LoVo (cell line): ENCODE data around the gene EEF1AKMT1.
A peak's percentile ranks its signal among the peaks of the same experiment; 100 is the strongest.

Experiments used
- DNase-seq: peaks from one replicate; pipeline ENCODE4 v3.0.0-alpha.2; 2016; ENCODE audit warnings: low spot score

The EEF1AKMT1 gene

DNA sequence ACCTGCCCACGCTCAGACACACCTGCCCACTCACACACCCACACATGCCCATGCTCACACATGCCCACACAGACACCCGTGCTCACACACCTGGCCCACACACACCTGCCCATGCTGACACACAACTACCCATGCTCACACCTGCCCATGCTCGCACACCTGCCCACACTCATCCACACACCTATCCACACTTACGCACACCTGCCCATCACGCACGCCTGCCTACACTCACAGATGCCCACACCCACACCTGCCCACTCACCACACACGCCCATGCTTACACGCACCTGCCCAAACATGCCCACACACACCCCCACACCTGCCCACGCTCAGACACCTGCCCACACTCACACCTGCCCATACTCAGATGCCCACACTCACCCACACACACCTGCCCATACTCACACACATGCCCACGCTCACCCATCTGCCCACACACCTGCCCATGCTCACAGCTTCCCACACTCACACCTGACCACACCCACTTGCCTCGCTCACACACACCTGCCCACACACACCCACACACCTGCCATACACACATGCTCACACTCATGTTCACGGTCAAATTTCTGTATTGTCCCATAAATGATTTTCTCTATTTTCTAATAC lies 54.7 kb downstream of the EEF1AKMT1 start:
- no peak for DNase-seq

DNA sequence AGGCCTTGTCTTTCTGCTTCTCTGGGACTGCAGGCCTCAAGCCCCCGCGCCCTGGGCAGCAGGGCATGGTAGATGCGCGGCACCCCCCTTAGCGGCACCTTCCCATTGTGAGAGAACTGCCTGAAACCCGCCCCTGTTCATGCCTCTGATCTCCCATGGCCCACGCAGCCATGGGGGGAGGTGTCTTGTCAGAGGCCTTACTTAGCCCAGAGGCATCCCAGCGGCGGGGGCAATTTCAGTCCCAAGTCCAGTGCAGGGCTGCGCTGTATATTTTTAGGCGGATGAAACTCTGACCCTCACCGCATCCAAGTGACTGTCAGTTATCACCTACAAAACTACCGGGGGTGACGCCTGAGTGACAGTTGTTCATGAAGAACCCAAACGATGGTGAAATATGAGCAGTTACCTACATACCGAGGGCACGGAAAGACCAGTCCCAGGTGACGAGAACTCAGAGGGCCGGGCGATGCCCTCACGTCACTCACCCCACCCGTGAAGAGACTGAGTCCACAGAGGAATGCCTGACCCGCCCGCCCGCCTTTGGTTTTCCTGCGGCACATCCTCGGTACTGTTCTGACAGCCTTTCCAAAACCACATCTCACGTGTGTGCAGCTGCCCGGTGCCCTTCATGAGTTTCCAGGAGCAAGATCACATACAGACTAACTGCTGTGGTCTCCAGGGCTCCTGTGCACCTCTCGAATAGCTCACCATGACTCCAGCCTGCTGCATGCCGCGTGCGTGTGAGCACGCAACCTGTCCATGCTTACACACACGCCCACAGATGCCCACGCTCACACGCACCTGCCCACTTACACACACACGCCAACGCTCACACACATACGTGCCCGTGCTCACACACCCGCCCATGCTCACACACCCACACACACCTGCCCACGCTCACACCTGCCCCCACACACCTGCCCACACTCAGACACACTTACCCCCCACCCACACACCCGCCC lies 55.9 kb downstream of the EEF1AKMT1 start:
- no peak for DNase-seq

DNA sequence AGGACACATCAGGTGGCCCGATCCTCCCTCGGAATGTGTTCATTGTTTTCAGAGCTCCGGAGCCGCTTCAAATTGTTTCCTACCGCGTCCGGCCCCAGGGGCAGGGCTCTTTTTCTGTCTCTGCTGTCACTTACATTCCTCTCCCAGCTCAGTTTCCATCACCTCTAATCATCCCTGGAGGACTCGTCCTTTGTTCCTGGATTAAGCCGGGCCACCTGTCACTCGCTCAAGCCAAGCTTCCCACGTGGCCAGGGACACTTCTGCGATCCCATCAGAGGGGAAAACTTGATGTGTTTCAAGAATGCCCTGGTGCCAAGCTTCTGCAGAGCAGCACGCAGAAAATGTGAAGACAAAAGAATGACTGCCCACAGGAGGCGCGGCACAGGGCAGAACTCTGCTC lies 56.8 kb downstream of the EEF1AKMT1 start:
- DNase-seq = no peak

DNA sequence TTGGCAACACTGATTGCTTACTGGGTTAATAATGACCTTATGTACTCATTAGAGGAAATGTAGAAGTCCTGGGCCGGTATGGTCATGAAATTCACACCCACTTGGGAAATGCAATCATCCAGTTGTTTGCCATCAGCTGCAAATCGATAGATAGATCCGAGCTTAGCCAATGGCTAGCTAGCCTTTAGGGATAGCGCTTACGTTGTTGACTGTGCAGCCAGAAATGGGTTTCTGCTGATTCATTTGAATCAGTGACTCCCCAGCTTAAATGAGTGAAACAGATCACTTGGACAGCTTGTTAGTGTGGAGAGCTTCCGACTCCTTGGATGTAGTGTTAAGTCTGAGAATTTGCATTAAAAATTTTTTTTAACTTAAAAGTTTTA lies 58.4 kb downstream of the EEF1AKMT1 start:
- DNase-seq = no peak

DNA sequence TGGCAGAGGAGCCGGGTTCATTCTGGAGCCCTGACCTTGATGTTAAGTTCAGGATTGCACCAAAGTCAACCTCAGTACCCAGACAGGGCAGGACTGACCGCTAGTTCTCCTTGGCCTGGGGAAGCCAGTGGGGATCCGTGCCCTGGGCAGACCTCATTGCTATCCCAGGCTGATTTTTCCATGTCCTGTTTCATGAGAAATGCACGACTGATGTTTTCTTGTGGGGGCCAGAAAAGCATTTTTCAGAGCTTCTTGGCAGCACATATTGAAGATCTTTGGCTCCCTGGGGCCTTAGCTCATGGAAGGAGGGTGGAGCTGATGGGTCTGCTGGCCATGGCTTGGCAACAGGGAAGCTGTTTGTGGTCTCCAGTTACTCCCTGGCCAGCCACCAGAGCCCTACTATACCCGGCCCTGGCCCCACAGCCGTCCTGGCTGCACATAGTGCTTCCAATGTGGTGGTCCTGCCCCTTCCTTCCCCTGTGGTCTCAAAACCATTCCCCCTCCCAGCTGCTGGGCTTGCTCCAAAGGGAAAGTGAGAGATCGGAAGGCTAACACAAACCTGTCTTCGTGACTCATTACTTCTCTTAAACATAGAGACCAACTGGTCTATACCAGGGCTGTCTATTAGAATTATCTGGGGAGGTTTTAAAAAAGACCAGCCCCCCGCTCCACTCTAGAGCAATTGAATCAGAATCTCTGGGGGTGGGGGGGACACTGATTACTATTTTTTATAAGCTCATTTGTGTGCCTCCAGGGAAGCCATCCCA lies 59.0 kb downstream of the EEF1AKMT1 start:
- no peak for DNase-seq

DNA sequence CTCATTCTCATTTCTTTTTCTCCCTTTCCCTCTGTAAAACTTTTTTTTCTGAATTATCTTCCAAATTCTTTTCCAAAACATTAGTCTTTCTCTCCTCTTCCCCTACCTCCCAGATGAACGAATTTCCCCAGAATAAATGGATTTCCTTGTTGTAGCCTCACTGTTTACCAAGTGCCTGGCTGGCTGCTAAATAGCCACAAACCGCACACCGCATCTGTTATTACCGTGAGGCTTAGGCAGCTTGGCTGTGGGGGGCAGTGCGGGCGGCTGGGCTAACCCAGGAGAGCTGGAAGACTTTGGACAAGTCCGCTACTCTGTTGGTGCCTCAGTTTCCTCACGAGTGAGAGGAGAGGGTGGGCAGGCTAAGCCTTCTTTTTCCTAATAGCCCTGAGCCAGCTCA lies 59.6 kb downstream of the EEF1AKMT1 start:
- DNase-seq = no peak

DNA sequence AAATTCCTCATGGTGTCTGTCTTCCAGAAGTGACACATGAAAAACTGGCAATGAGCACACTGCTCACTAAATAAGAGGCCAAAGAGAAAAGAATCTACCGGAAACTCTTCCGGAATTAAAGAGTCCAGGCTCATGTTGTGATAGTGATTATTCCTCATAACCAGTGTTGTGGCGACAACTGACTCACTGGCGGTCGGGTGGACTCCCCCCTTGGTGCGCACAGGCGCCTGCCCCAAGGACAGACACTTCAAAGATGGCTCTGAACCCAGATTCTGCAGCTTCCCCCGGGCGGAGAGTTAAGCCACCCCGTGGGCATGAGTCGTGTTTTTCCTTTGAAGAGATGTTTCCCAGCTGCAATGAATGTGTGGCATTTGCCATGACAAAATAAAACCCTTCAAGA lies 60.0 kb downstream of the EEF1AKMT1 start:
- DNase-seq = no peak

DNA sequence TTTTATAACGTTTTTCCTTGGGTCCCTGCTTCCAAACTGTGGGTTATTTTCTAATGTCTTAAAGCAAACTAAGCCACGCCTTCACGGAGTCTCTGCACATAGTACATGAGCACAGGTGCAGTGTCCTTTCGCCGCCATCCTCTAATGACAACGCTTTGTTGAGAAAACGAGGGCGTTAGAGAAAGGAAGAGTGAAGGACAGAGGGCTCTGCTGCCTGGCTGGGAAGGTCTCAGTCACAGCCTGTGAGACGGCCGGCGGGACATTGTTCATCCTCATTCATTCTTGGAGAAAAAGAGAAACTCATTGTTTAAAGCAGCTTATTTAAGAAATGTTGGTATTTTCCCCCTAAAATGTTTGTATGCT lies 60.8 kb downstream of the EEF1AKMT1 start:
- no peak for DNase-seq

DNA sequence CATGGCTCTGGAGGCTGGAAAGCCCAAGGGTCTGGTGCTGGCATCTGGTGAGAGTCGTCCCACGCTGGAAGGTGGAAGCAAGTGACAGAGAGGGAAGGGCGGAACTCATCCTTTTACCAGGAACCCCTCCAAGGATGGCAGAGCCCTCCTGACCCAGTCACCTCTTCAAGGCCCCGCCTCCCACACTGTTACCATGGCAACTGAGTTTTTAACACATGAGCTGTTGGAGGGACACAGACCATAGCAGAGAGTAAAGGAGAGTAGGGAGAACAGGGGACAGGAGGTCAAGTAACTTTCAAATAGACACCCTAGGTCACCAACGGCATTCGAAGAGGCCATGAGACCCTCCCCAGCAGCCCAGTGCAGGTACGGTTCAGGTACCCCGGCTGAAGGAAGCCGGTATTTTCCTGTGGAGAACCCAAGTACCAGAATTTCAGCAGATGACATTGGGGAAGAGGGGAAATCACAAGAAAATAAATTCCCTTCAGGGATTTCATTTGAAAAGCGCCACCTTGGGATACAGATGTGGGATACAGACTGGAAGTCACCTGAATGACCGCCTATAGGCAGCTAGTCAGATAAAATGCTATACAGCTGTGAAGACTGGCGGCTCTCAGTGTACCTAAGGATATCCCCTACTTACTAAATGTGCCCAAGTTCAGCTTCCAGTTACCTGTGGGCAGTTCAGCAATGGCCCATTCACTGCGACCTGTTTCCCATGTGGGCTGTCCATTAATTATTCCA lies 62.3 kb downstream of the EEF1AKMT1 start:
- DNase-seq = no peak

DNA sequence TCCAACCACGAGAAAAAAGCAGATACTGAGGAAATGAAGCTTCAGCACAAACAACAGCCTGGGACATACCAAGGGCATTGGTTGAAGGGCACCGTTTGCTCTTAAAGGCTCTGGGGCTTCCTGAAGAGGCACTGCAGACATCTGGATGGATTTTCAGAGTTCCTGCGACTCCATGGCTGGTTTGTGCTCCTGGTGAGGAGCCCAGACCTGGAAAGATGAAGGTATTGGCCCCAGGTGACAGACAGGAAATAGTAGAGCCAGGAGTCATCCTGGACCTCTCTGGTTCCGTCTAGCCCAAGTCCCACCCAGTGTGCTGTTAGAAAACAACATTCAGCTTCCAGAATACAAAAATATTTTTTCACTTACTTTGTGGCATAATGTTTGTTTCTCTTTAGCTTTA lies 64.0 kb downstream of the EEF1AKMT1 start:
- DNase-seq = no peak

DNA sequence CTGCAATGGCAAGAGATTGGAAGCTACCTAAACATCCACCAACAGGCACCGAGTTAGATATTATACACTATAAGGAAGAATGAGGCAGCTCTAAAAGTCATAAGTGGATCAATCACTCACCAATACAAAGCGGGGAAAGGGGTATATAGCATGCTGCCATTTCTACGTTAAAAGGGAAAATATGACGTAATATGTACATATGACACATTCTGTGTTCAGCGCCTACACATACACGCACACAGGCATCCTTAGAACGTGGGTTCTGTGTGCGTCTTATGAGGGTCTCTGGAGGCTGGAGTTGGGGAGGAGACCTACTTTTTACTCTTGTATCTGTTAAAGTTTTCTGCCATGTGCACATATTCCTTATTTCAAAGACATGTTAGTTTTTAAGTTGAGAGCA lies 64.4 kb downstream of the EEF1AKMT1 start:
- DNase-seq = no peak

DNA sequence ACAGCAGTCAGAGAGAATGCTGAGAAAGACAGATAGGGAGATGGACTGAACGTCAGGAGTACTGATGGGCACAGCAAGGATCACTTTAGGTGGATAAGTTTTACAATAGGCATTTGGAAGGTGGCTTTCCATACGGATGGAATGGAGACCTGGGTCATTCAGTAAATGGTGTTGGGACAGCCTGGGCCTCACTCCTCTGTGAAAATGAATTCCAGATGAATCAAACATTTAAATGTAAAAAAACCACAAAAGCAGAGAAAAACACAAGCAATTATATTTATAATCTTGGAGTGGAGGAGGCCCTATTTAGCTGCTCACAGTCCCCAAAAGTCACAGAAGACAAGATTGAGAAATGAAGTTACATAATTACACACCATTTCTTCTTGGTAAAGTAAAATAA lies 65.5 kb downstream of the EEF1AKMT1 start:
- no peak for DNase-seq

DNA sequence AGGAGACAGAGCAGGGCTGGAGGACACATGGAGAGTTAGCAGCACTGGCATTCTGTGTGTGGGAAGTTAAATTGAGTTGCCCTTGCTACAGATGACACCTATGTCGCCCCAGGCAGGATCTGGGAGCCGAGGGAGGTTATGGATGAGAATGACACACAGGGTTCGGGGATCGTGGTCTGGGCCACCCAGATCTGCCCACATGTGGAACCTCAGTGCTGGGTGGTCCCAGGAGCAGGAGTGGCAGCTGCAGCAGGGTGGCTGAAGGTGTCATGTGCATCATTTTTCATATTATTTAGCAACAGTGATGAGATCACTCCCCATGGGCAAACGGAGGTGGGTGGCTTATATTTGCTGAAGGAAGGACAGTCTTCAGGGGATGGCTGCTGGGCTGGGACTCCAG lies 67.1 kb downstream of the EEF1AKMT1 start:
- DNase-seq = no peak

DNA sequence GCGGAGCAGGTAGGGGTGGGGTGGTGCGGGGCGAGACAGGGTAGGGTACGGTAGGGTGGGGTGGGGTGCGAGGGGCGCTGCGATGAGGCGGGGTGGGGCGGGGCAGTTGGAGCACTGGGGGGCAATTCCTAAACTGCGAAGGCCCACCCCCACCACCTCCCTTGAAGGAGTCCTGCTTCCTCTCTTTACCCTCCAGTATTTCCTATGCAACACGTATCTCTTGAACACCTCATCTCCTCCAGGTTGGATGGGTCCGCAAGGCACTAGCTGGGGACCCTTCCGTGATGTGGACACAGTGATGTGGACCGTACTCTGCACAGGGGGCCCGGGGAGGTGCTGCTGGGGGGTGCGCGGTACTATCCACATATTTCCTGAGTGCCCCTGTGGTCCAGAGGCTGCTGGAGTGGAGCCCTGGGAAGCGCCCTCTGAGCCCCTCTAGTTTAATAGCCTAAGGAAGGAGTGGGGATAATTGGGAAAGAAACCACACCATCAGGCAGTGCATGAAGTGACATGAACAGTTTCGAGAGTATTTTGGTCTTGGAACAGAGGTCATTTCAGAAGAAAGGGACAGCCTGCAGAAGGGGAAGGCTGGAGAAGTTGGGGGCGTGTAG lies 69.2 kb downstream of the EEF1AKMT1 start:
- no peak for DNase-seq

DNA sequence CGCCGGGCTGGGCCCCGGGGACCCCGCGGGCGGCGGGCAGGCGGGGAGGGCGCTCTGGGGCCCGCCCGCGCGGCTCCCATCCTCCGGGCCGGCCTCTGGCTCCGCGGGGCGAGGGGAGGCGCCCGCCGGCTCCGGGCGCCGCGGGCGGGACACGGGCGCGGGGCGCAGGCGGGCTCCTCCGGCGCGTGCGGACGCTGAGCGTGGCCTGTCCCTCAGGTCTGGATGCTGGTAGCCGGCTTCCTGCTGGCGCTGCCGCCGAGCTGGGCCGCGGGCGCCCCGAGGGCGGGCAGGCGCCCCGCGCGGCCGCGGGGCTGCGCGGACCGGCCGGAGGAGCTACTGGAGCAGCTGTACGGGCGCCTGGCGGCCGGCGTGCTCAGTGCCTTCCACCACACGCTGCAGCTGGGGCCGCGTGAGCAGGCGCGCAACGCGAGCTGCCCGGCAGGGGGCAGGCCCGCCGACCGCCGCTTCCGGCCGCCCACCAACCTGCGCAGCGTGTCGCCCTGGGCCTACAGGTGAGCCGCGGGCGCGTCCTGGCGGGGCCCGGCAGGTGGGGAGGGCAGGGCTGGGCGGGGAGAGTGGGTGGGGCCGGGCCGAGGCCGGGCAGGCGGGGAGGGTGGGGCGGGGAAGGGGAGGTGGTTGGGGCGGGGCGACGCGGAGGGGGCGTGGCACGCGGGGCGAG lies 69.8 kb downstream of the EEF1AKMT1 start:
- DNase-seq = peak; percentile 89

DNA sequence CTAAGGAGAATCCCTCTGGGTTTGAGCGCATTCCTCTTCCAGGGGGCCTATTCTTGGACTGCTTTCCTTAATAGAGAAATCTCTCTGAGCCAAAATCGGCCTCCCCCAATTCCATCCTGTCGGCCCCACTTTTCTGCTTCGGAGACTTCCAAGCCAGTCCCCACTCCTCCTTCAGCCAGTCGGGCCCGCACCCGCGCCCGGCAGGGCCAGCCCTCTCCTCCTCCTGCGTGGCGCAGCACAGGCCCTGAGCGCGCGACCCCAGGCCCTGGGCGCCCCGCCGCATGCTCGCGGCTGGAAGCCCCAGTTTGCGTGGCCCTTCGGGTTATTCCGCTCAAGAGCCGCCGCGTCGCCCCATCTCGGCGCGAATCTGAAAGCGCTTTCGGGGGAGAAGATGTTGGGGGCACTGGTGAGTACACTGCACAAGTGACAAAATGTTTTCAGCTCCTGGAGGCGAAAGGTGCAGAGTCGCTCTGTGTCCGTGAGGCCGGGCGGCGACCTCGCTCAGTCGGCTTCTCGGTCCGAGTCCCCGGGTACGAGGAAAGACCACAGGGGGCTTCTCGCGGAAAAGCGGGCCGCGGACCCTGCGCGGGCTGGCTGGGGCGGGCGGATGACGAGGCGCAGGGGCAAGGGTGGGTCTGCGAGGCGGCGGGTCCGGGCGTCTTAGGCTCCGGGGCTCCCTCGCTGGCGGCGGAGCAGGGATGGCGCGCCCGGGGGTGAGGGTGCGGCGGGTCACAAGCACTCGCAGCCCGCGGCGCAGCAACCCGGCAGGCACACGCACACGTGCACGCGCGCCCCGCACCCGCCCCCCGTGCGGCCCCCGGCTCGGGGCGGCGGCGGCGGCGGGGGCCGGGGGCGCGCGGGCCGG lies 70.6 kb downstream of the EEF1AKMT1 start, which contains the start of gene IL17D:
TSS of gene IL17D (plus strand) at position 785 of the 865 bp plus-strand sequence. CDS start 303 bp downstream, outside the sequence.
- DNase-seq = peak; percentile 37

DNA sequence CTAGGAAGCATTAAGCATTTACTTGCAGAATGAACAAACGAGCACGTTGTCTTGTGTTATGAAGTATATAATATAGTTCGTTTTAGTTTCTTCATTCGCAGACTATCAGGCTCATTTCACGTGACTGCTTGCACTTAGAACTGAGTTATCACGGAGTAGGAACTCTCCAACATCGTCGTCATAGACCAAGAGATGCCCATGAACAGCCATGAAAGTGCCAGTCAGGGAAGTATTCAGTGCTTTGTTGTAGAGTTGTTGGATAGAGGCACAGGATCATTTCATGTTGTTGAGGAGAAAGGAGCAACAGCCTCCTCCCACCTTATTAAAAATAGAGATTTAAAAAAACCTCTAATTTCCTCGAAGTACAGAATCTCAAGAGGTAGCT lies 71.2 kb downstream of the EEF1AKMT1 start:
- no peak for DNase-seq

DNA sequence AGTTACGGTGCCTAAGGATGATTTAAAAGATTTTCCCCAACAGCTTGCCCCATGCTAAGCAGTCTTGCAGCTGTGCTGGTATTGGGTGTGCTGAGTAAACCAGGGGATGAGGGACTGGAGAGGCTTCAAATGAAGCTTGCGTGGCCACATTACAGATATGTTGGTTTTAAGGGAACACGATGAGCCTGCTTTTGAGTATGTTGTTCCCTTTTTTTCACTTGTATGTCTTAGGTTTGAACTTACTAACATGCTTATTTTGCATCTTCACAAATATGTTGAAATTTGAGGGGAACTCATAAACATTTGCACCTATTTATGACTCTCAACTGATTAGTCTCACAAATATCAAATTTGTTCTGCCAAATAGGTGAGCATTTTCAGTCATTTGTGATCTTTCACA lies 72.3 kb downstream of the EEF1AKMT1 start:
- DNase-seq = no peak

DNA sequence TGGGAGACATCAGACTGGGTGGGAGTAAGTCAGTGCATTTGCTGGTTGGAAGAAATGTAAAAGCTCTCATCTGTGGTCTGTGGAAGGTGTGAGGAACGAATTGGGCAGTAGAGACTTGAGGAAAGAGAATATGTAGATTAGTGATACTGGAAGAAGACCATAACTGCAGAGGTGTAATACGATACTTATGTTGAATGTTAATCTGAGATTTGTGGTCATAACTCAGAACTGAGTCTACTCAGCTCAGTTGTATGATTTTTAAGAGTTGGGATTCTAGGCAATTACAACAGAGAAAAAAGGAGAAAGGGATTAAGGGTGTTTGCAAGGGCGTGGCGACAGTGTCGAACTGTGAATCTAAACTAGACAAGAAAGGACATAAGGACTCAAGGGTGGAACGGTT lies 73.5 kb downstream of the EEF1AKMT1 start:
- no peak for DNase-seq

DNA sequence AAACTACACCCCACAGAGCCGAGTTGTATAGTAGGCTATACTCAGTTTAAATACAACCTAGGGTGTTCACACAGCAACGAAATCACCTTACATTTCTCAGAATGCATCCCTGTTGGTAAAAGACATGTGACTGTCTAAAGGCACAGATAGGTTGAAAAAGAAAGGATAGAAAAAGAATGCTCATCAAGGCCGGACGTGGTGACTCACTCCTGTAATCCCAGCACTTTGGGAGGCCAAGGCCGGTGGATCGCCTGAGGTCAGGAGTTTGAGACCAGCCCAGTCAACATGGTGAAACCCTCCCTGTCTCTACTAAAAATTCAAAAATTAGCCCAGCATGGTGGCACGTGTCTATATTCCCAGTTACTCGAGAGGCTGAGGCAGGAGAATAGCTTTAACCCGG lies 74.0 kb downstream of the EEF1AKMT1 start:
- DNase-seq = no peak
